ENCODE results near the gene OSM.
"Not testable (repeated sequence)": the region's sequence is repeated elsewhere in the genome, so short reads cannot be mapped to it uniquely, and the experiment has no call there.

Gene OSM

DNA sequence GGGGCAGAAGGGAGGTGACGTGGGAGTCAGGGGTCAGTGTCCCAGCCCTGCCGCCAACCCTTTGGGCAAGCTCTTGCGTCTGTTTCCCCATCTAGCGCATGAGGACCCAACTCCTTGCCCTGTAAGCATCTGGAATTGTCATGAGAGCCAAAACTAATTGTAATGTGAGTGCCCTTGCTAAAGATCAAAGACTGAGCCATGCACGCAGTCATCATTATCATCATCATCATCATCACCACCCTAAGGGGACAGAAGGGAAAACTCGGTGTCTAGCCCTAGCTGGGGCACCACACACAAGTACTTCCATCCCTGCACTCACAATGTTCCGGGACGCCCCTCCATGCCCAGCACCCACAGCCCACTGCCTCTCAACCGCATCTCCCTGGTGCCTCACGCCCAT is 22.6 kb downstream of the OSM start:
- DNase-seq (ENCODE audit: low read depth in 2 of 2), result no peak

DNA sequence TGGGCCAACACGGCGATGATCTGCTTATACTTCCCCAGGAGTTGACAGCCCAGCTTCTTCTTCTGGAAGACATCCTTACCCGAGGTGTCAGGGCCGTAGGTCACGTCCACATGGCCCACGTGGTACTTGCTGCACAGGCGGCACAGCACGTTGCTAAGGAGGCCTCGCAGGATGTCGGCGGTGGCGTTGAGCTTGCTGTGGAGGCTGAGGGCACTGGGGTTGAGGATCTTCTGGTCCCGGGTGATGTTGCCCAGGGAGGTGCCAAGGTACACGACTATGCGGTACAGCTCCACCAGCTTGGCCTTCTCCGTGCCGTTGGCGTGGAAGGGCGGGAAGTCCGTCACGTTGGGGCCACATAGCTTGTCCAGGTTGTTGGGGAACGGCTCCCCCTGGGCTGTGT is 23.0 kb downstream of the OSM start:
- DNase-seq (ENCODE audit: low read depth in 2 of 2), result no peak

DNA sequence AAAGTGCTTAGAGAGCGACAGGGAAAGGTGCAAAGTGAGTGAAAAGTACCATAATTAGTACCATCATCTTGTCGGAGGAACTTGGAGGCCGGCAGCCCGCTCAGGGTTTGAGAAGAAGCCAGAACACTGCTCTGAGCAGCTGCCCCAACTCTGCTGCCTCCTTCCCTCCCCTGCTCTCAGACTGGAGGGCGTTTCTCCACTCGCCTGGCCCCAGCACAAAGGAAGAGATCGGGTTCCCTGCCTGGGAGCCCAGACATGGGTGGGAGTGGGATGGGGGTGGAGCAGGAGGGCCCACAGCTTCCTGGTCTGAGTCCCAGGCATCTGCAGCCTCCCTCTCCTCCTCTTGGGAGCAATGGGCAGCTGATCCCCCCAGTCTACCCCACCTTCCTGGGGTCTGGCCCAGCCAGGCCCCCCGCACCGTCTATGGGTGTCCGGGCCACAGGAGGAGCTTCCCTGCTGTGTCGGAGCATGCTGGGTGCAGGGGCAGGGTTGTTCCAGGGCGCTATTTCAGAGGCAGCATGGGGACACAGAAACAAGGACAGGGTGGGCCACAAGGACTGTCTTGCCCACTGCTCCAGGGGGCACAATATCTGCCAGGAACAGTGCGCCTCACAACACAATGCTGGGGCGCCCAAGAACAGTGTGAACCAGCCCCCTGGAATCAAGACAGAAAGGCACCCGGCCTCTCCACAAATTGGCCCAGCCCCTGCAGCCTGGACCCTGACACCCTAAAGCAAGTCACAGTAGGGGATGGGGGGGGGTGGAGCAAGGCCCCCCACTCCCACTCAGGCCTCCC is 24.9 kb downstream of the OSM start:
- DNase-seq (ENCODE audit: low read depth in 2 of 2), result no peak

DNA sequence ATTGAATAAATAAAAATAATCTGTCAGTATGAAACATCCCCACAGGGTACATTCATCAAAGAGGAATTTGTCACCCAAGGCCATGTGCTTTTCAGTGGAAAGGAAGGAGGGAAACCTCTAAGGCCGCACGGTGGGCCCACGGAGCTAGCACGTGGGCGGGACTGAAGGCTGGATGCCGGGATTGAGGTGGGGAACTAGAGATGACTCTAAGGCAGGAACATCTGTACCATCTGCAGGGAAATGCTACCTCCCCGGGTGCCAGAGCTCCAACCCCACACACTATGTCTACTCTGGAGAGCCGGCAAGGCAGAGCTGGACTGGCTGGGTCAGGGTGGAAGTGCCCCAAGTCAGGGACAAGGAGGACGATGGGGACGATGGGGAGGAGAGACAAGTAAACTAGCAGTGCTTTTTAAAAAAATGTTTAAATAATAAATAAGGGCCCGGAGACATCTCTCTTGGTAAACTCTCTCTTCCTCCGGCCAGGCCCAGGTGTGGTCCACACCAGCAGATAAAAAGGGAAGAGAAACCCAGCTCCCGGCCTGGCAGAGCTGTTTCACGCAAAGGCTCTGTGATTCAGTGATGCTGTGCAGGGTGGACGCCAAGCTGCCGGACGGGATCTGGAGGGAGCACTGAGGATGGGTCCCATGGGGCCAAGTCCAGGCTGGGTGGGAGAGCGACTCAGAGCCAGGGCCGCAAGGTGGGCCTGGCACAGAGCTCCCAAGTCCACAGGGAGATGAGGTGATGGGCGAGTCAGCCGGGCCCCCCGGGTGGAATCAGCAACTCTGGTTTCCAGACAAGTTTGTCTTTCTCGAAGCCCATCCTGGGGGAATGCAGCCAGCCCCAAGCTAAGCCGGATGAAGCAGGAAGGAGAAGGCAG is 25.9 kb downstream of the OSM start:
- no peak for DNase-seq (ENCODE audit: low read depth in 2 of 2)

DNA sequence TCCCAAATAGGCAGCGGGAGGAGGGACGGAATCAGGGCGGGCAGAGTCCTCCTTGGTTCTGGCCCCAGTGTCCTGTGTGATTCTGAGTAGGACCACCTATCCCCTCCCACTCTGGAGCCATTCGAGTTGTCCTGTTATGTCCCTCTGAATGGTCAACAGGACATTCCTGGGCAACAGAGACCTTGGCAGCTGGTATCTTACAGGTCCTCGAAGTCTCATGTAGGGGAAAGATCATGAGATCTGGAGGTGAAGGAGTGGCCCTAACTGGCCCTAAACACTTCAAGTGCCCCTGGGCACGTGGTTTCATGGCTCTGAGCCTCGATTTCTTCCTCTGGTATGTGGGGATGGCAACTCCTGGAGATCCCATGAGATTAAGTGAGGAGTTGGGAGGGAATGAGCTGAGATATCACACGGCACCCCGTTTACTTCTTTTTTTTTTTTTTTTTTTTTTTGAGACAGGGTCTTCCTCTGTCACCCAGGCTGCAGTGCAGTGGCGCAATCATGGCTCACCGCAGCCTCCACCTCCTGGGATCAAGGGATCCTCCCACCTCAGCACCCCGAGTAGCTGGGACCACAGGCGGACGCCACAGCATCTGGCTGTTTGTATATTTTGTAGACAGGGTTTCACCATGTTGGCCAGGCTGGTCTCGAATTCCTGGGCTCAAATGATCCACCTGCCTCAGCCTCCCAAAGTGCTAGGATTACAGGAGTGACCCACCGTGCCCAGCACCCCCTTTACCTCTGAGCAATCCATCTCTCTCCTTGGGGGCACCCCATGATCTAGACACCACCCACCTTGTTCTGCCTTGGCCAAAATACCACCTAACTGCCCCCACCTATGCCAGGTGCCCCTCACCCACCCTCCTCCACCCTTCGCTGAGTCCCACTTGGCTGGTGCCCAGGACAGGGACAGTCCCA is 26.9 kb downstream of the OSM start:
- DNase-seq (ENCODE audit: low read depth in 2 of 2), result no peak

DNA sequence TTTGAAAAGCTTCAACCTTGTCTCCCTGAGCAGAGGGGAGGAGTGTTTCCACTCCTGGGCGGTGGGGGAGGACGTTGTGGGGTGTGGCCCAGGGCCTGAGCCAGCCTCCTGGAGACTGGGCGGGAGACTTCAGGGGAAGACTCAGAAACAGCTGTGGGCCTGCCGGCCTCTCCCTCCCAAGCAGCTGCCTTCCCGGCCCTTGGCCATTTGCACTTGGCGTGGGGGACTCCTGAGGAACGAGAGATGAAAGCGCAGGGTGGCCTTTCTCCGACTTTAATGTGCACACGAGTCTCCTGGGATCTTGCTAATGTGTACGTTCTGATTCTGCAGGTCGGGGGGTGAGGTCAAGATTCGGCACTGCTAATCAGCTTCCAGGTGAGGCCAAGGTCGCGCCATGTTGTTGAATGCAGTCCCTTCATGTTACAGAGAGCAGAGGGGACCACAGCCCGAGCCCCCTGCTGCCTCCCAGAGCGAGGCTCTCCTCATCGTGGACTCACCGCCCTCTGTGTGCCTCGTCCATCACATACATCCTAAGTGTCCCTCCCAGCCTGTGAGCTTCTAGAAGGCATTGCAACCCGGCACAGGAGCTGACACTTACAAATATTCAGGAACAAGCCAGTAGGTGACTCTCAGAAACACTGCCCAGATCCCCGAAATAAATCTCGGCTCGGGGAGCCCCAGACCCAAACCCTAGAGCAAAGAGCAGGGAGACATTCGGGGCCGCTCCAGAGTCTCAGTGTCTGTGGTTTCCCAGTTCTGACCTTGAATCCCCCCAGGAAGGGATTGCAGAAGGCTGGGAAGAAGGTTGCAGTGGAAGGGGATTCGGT is 27.8 kb downstream of the OSM start:
- no peak for DNase-seq (ENCODE audit: low read depth in 2 of 2)

DNA sequence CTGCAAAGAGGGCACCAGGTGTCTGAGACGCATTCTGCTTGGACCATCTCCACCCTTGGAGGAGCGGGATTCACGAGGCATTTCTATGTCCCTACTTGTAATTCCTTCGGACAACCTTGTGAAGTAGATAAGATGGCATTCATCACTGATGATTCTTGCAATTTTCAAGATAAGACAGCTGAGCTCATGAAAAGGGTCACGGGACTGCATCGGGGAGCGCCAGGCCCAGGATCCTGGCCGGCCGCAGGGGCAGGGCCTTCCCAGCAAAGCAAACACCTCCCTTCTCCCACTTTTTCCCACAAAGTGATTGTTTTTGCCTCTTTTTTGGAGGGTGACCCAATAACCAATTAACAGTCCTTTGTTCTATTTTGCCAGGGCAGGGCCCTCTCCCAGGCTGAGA is 28.5 kb downstream of the OSM start:
- DNase-seq (ENCODE audit: low read depth in 2 of 2), result no peak

DNA sequence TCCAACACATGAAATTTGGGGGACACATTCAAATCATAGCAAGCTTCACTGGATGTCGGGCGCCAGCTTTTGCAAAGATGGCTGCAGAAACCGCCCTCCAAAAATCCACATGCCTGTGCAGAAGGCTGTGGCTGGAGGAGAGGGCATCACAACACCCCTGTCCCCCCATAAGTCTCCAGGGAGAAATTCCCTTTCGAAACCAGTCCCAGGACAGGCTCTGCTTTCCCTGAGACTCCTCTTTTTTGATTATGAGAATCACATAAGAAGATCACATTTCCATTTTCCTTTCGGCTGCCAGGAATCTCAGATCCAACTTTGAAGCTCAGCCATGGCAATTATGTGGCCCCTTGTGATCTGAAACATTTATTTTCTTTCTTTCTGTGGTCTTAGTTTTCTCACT is 29.8 kb downstream of the OSM start:
- DNase-seq (ENCODE audit: low read depth in 2 of 2), result no peak

DNA sequence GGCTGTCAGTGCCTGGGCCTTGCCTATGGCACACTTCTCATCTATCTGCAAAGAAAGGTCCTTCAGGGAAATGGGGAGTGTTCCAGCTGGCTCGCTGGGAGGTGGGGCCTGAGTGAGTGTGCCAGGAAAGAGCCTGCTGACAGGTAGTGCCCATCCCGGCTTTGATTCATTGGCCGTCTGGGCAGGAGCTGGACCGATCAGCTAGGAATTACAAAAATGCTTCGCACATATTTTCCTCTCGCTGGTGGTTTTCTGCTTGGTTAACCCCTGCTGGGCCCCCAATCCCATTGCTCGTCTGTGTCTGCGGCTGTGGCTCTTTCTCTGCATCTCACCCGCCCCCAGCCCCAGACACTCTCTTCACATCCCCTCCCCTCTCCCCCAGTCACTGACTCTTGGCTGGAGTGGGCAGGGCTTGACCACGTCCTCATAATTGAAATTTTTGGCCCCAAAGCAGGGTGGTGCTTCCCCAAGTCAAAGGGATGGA is 30.9 kb downstream of the OSM start:
- no peak for DNase-seq (ENCODE audit: low read depth in 2 of 2)

DNA sequence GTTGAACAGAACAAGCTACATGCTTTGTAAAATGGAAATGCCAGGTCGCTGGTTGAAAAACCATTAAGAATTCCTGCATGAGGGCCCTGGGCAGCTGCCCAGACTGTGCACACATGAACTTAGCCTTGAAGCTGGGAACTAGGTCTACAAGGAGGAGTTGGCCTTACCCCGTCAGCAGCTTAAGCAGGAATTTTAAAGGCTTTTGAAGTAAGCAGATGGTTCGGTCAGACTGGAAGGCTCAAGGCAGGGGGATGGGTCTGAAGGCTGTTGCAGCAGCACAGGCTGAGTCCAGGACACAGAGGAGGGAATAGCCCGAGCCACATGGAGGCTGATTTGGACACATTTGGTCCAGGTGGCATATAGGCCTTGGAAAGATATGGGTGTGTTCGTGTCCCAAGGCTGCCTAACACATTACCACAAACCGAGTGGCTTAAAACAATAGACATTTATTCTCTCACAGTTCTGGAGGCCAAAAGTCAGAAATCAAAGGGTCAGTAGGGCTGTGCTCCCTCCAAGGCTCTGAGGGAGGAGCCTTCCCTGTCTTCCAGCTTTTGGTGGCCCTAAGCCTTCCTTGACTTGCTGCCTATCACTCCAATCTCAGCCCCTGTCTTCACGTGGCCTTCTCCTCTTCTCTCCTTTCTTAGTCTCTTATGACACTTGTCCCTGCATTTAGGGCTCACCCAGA is 31.7 kb downstream of the OSM start:
- no peak for DNase-seq (ENCODE audit: low read depth in 2 of 2)

DNA sequence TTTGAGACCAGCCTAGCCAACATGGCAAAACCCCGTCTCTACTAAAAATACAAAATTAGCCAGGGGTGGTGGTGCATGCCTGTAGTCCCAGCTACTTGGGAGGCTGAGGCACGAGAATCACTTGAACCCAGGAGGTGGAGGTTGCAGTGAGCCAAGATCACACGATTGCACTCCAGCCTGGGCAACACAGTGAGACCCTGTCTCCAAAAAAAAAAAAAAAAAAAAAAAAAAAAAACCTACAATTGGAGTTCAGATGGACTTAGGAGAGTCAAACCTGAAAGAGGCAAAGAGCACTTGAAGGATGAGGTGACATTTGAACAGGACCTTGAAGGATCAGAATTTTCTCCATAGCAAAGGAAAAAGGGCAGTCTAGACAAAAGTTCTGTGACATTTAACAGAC is 32.3 kb downstream of the OSM start:
- not testable (repeated sequence) for DNase-seq (ENCODE audit: low read depth in 2 of 2)

DNA sequence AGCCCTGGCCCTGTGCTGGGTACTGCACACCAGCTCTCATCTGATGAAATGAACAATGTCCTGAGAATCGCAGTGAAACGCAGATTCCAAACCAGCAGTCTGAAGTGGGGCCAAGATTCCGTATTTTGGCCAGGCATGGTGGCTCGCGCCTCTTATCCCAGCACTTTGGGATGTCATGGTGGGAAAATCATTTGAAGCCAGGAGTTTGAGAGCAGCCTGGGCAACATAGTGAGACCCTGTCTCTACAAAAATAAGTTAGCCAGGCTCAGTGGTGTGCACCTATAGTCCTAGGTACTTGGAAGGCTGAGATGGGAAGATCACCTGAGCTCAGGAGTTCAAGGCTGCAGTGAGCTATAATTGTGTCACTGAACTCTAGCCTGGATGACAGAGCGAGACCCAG is 33.1 kb downstream of the OSM start:
- DNase-seq (ENCODE audit: low read depth in 2 of 2), result no peak

DNA sequence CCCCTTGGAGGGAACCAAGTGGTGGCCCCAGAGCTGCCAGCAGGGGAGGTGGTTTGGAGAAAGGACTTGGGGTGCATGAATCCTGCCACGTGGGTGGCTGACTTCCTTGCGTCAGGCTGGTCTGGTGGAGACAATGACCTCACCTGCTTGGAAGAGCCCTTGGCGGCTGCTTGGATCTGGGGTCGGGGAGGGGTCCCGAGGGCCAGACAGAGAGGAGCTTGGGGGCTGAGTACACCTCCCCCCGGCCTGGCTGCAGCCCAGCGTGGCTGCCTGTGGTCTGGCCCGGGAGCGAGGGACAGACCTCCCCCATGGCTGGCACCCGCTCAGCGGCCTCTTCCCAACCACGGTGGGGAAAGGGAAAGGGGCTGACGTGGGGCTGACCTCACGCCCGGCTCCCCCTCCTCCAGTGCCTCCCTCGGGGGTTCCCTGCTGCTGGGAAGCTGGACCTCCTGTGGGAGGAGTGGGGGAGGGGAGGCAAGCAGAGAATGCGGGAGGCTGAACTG is 33.9 kb downstream of the OSM start:
- no peak for DNase-seq (ENCODE audit: low read depth in 2 of 2)

DNA sequence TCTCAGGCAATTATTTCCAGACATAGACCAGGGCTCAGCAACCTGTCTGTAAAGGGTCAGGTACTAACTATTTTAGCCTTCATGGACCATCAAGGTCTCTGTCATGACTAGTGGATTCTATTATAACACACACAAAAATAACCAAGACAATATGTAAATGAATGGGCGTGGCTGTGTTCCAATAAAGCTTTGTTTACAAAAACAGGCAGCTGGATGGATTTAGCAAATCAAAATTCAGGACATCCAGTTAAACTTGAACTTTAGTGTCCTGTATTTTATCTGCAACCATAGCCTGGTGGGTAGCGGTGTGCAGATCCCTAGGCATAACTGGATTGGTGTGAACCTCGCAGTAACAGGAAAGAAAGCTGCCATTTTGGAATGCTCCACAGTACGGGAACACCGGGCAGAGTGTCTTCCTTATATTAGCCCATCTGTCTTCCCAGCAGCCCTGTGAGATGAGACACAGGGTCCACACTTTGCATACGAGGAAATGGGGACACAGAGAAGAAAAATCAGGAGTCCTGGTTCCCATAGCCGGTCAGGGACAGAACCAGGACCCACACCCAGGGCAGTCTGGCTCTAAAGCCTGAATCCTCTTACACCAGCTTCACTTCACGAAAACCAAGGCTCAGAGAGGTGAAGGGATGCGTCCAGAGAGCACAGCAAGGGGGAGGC is 35.7 kb downstream of the OSM start:
- no peak for DNase-seq (ENCODE audit: low read depth in 2 of 2)

DNA sequence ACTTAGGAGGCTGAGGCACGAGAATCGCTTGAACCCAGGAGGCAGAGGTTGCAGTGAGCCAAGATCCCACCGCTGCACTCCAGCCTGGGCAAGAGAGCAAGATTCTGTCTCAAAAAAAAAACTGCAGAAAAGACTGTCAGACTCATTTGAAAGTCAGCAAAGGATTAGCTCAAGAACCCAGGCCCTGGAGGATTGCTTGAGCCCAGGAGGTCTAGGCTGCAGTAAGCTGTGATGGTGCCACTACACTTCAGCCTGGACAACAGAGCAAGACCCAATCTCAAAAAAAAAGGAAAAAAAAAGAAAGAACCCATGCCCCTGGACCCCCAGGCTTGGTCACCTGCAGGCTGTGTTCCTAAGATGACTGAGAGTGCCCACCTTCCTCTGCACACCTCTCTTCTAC is 36.3 kb downstream of the OSM start:
- no peak for DNase-seq (ENCODE audit: low read depth in 2 of 2)

DNA sequence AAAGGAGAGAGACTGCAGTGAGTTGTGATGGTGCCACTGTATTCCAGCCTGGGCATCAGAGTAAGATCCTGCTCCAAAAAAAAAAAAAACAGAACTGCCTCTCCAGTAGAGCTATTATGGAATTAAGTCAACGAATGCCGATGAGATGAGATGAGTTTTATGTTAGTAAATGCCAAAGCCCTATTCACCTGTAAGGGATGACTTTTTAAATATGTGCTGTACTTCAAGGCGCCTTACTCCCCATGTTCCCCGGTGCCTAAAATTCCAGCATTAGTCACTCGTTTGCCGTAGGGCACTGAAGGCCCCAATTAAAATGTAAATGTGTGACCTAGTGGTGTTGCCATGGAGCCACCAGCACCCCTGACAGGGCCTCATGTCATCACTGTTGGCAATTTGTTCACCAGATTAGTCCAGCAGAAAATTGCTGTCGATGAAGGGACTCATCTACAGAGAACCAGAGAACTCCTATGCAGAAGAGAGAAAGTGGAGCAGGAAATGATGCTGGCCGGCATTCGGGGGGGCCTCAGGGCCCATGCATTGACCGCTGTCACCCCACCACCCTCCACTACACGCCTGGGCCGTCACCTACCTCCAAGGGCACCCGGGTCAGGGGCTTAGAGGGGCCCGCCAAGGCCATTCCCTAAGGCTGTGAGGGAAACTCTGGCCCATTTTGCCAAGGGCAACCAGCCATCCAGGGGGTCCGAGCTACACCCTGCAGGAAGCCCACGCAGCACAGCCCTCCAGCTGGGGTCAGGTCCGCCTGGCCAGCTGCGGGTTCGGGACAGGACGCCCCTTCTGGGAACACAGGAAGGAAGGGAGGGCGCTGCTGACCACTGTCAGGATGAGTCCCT is 37.9 kb downstream of the OSM start:
- no peak for DNase-seq (ENCODE audit: low read depth in 2 of 2)

DNA sequence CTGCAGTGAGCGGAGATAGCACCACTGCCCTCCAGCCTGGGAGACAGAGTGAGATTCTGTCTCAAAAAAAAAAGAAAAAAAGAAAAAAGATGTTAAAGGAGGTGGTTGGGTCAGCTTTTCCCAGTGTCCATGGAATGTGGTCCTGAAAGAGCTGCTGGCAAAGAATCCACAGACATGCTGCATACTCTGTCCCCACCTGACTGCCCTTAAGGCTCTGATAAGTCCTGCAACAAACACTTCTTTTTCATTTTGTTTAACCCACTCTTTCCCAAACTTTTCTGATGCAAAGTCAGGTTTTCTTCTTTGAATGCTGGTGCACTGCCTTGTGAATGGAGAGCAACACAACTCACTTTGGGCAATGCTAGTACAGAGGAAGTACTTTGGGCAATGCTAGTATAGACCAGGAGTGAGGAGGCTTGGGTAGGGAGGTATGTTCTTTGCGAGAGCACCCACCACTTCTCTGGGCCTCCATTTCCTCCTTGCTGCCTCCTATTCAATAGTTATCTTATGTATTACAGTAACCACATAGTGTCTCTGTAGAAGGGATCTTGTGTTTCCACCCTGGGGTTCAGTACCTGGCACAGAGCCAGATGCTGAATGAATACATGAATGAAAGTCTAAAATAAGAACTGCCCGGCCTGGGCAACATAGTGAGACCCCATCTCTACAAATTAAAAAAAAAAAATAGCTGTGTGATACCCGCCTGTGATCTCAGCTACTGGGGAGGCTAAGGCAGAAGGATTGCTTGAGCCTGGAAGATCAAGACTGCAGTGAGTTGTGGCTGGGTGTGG is 39.0 kb downstream of the OSM start:
- DNase-seq (ENCODE audit: low read depth in 2 of 2), result no peak

Measured in activated CD4-positive, alpha-beta T cell treated with anti-CD3 and anti-CD28 coated beads for 24 hours (primary cell).